BJ (cell line): ENCODE measurements around the gene DLGAP1. TPM values are rescaled to one million over a fixed set of nuclear protein-coding genes. Genes with fewer than 3 reads are reported as not detected.

Source experiments
- CTCF ChIA-PET: fragments of 350-600 bp; formaldehyde crosslinking; extraction: SDS; loops from one replicate; lab custom pipeline; 2021; ENCODE audit warnings: antibody characterized with exemption, inconsistent platforms; lab: Yijun Ruan, JAX
- POLR2A ChIA-PET: fragments of 300-600 bp; sonication (Branson Sonifier 250); formaldehyde crosslinking; extraction: SDS; loops from one replicate; lab custom pipeline; 2021; ENCODE audit warnings: antibody characterized with exemption; lab: Charles Lee
- DNase-seq: peaks from one replicate; pipeline ENCODE4 v3.0.0-alpha.2; 2011; ENCODE audit warnings: low read depth
- H3K27me3 ChIP-seq: 2 replicates; pipeline ENCODE4 v1.6.0; 2011; ENCODE audit warnings: low read length; ENCODE audit not compliant: control insufficient read depth, insufficient read depth
- H3K36me3 ChIP-seq: 2 replicates; pipeline ENCODE4 v1.5.1; 2011; ENCODE audit warnings: low read length; ENCODE audit not compliant: control insufficient read depth, insufficient read depth
- H3K4me3 ChIP-seq: 2 replicates; pipeline ENCODE4 v1.5.1; 2011; ENCODE audit warnings: low read depth, mild to moderate bottlenecking, control low read depth, low read length
- polyA plus RNA-seq: library from polyadenylated mRNA; depleted of rRNA; stranded (reverse); fragments of >200 nt; gene quantifications from 2 replicates; pipeline ENCODE4 v1.2.3, GENCODE V29; 2011
- TF ChIP-seq, protein P1 (sequence below): IDR thresholded peaks from 2 replicates; pipeline ENCODE4 v1.5.1; 2011; ENCODE audit warnings: low read depth, mild to moderate bottlenecking, control low read depth, inconsistent platforms, low read length, moderate library complexity; ENCODE audit not compliant: insufficient read depth

The DLGAP1 gene
- polyA plus RNA-seq, 1 experiment = 0.02 TPM

DNA sequence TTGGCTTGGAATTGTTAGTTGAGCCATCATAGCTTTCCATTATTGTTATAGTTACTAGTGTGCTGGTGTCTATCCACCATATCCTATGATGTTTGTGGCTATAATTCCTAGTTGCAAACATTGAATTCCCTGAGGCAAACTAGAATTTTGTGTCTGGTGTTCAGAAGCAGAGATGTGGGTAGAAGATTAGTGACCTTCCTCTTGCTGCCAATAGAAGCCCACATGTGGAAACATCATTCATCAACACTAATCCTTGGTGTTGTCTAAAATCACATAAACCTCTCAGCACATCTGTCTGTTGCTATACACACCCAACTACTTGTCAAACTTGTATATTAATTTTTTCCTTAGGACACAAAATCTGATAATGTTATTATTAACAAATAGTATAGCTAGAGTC, 631.0 kb downstream of the DLGAP1 start:
- Histone ChIP-seq H3K27me3 (no peaks in the 10 kb centered on the region), H3K36me3 (no peaks in the 10 kb centered on the region), H3K4me3 (no peak overlapping the region)
- DNase-seq = no peak
- POLR2A ChIA-PET = no interaction called here
- TF ChIP-seq, protein P1, sequence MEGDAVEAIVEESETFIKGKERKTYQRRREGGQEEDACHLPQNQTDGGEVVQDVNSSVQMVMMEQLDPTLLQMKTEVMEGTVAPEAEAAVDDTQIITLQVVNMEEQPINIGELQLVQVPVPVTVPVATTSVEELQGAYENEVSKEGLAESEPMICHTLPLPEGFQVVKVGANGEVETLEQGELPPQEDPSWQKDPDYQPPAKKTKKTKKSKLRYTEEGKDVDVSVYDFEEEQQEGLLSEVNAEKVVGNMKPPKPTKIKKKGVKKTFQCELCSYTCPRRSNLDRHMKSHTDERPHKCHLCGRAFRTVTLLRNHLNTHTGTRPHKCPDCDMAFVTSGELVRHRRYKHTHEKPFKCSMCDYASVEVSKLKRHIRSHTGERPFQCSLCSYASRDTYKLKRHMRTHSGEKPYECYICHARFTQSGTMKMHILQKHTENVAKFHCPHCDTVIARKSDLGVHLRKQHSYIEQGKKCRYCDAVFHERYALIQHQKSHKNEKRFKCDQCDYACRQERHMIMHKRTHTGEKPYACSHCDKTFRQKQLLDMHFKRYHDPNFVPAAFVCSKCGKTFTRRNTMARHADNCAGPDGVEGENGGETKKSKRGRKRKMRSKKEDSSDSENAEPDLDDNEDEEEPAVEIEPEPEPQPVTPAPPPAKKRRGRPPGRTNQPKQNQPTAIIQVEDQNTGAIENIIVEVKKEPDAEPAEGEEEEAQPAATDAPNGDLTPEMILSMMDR = no peak
- CTCF ChIA-PET = interaction anchor here (0.9 to 1.8 kb wide), 3 partner anchors 14 to 171 kb away, joined by 3 to 4 read pairs (median 3); no protein-coding TSS in a partner anchor

DNA sequence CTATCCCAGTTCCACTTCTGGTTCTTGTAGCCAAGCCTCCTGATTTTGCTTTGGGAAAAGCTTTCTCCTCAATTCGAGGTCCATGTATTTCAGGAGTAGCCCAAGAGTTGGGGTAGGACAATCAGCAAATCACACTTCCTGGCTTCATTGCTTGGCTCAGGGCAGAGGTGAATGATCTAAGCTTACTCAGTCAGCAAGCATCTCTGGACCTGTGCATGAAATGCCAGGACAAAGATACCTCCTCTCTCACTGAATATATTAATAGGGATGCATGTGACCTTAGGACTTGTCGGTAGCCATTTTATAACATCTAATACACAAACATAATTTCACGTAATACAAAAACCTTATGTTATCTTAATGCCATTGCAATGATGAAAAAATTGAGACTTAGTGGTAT, 632.0 kb downstream of the DLGAP1 start:
- CTCF ChIA-PET = interaction anchor here (1.8 kb wide), 2 partner anchors 15 to 52 kb away, joined by 3 to 7 read pairs; no protein-coding TSS in a partner anchor

DNA sequence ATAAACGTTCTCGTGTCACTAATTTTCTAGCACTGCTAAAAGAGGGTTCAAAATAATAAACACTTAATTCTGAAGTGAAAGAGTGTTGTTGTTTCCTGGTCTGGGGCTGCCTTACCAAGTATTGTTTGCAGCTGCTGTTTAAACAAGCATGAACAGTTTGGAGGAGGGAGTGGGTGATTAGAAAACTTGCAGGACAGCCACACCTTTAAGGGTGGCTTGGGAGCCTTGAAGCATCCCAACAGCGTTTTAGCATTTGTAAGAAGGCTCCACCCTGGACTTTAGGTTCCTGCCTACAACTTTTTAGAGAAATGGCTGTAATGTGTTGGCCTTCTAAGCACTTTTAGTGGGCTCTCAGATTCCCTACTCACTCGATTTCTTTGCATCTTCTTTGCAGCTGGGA, 633.6 kb downstream of the DLGAP1 start:
- no peaks in the 10 kb centered on the region for H3K27me3 ChIP-seq
- ChIA-PET CTCF (interaction anchor here (1.2 to 1.8 kb wide), 2 partner anchors 50 to 174 kb away, joined by 3 to 7 read pairs; no protein-coding TSS in a partner anchor), POLR2A (no interaction called here)
- no peak overlapping the region for H3K4me3 ChIP-seq
- DNase-seq = no peak
- no peaks in the 10 kb centered on the region for H3K36me3 ChIP-seq
- TF ChIP-seq, protein P1 = no peak

More for the DNA sequence above, 632.0 kb downstream of the DLGAP1 start:
- Histone ChIP-seq H3K27me3 (no peaks in the 10 kb centered on the region), H3K36me3 (no peaks in the 10 kb centered on the region), H3K4me3 (no peak overlapping the region)
- TF ChIP-seq, protein P1 = no peak
- POLR2A ChIA-PET = no interaction called here
- no peak for DNase-seq

DNA sequence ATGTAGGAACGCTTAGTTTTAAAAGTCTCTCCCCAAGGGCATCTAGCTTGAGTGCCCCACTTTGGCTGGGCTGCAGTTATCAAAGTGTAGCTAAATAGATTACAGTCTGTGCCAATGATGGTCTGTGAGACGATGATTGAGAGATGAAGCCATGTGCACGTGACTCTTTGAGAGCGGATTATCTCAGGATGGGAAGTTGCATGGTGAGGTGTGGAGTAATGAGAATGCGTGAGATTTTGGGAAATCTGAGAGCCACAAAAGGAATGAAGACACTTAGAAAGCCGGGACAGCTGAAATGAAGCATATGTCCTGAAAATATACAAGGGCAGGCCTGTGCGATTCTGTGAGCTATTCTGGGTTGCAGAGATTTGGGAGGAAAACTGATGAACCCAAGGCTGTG, 635.1 kb downstream of the DLGAP1 start:
- Histone ChIP-seq H3K27me3 (no peaks in the 10 kb centered on the region), H3K36me3 (no peaks in the 10 kb centered on the region), H3K4me3 (no peak overlapping the region)
- DNase-seq = no peak
- TF ChIP-seq, protein P1 = no peak
- POLR2A ChIA-PET = no interaction called here
- CTCF ChIA-PET = no interaction called here

DNA sequence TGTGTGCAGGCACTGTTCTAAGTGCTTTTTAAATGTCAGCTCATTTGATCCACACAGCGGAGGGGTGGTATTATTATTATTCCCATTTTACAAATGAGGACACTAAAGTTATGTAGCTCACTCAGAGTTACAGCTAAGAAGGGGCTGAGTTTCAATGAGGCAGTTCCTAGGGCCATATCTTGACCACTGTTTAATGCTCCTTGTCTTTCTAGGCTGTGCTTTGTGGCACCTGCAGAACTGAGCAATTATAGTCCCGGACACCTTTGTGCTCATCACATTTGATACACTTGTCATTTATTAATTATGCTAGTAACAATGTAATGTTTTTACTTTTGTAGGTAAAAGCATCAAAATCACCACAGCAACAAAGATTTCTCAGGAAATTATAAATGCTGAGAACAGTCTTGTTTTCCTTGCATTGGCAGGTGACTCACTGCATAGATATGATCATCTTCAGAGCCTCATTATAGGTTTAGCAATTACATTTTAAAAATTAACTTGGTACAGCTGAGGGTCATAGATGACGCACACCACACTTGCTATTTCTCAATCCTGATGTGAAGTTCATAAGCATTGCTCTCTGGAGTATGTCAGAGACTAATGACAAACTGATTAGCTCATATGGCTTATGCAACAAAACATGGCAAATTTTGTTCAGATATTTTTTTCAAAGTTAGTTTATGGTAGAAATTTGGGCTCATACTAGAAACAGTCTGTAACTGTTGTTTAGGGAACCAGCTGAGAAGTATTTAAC, 638.3 kb downstream of the DLGAP1 start:
- TF ChIP-seq, protein P1 = no peak
- POLR2A ChIA-PET = no interaction called here
- Histone ChIP-seq H3K36me3 (no peaks in the 10 kb centered on the region), H3K27me3 (no peaks in the 10 kb centered on the region), H3K4me3 (no peak overlapping the region)
- peak; percentile 97 for DNase-seq
- CTCF ChIA-PET = interaction anchor here (1.0 to 2.5 kb wide), 3 partner anchors 10 to 183 kb away, joined by 3 to 10 read pairs (median 3); no protein-coding TSS in a partner anchor
